Measurements from ENCODE around the gene COQ10A.
"Not testable (repeated sequence)": the region's sequence is repeated elsewhere in the genome, so short reads cannot be mapped to it uniquely, and the experiment has no call there.

Gene COQ10A

DNA sequence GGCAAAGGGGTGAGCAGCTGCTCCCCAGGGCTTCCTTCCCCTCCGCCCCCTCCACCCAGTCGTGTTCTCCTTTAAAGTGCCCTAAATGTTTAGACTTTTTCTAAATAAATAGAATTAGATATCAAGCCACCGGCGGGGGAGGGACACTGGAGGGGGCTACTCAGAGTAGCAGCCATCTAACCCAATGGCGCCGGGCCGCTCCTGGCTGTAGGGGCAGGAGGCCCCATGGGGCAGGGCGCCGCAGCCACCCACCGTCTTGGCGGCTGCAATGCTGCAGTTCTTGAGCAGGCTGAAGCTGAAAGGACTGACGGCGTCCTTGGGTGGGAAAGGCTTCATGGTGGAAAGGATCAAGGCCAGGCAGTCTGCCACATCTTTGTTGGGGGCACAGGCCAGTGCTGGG, 23.8 kb upstream of the COQ10A start:
- DNase-seq = no peak

DNA sequence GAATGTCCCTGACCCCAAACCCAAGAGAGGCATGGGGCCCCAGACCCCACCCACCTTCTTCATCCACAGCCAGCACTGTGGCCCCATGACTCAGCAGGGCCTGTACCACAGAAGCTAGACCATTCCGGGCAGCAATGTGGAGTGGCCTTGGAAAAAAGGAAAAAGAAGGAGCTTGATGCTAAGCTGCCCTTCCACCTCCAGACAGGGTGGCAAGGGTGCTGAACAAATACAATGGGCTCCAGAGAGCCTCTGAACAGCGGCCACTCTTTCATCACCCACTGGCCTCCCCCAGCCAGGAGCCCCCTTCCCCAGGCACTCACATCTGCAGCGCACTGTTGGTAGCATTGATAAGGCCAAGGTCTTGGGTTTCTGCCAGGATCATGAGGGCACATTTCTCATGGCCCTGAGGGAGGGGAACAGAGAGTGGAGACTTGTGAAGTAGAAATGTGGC, 23.0 kb upstream of the COQ10A start:
- DNase-seq = no peak

DNA sequence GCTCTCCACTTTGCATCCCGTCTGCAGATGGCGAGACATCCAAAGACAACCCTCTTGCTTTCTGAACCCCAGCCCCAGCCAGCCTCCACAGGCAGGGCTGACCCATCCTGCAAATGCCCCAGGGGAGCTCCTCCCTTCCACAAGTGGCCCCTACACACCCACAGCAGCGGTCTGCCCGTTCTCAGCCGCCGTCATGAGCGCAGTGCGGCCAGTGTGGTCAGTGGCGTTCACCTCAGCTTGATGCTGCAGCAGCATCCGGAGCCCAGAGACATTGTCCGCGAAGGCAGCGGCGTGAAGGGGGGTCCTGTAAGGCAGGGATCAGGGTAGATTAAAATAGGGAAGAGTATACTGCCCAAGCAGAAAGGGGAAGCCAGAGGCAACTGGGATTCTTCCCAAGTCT, 22.2 kb upstream of the COQ10A start:
- DNase-seq = no peak

DNA sequence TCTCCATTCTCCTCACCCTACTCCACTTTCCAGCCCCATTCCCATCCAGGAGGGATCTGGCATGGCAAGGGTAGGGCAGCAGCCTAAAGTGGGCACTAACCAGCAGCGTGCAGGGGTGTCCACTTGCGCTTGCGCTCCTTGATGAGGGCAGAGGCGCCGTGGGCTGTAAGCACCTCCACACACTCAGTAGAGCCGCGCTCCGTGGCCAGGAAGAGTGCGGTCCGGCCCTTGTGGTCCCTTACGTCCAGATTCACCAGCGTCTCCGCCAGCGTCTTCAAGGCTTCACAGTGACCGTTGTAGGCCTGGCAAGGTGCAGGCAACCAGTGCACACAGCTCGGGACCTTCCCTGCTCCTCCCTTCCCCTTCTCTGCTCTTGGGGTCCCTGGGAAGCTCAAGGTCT, 18.8 kb upstream of the COQ10A start:
- DNase-seq = no peak

DNA sequence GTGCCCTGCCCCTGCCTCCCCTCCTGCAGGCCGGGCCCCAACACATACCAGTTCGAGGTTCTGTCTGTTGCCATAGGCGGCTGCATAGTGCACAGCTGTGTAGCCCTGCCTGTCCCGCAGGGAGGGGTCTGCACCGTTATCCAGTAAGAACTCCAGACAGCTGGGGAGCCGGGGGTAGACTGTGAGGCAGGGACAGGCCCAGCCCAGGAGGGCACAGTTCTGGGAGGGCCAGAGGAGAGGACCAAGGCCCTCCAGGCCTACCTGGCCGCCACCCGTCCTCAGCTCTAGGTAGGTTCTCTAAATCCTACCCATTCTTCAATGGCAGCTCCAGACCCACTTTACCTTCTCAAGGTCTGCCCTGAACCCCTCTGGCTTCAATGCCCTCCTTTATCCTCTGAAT, 18.0 kb upstream of the COQ10A start:
- DNase-seq = no peak

DNA sequence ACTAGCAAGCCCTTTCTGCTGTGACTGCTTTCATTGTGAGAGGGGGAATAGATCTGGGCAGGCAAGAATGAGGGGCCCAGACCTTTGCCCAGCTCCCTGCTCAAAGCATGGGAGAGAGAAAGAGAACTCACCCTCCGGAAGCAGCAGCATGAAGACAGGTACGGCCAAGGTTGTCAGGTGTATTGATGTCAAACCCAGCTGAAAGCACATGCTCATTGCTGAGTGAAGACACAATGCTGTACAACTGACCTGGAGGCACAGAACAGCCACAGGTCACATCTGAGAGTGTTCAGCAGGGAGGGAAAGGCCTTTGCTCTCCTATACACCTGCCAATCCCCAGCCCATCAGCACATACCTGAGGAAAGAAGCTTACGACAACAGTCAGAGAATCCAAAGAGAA, 14.1 kb upstream of the COQ10A start:
- DNase-seq = no peak

DNA sequence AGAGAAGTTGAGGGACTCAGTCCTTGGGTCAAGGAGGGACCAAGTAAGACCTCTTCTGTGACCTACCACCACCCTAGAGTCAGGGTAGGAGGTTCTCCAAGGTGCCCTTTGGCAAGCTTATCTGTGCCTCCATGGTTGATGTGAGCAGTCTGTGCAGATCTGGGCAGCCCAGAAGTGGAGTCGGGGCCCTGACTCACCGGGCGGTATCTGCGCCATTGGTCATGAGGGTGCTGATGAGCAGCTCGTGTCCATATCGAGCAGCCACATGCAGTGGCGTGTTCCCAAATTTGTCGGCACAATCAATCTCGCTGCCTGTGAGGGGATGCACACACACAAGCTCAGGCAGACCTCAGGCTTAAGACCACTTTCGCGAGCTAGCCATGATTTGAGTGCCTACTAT, 13.7 kb upstream of the COQ10A start:
- no peak for DNase-seq

DNA sequence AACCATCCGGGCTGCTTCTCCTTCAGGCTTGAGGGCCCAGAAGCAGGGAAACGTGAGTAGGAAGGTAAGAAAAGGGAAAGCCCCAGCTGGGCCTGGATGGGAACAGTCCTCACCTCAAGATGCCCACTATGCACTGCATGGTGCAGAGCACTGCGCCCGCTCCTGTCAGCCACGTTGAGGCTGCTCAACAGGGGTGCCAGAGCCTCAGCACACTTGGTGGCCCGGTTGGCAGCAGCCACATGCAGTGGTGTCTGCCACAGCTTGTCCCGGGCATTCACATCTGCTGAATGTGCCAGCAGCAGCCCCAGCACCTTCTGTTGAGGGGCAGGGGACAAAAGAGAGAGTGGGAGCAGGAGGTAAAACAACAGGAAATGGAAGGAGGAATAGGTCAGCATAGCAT, 11.1 kb upstream of the COQ10A start:
- no peak for DNase-seq

DNA sequence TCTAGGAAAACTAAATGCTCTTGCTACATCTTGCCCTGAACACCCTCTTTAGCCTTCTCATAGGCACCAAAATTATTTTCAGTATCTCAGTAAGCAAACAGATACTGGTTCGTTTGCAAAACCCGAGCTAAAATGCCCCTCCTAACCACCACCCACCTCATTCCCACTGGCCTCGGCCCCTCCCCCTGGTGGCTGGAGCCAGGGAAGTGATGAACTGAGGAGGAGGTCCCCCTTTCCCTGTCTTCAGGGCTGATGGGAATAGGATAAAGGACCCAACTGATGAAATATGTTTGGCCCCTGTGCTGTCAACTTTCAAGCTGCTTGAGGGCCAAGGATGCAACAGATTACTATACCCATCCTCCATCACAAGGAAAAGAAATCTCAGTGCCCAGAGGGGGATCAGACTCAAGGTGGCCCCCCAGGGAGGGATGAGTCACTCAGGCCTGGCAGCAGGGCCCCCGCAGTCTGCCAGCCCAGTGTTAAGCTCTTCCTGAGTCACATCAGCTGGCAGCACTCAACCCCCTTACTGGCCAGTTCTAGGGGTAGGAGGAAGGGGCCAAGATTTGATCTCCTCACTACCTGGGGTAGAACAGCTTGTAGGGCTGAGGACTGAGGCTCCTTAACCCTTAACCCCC, 10.3 kb upstream of the COQ10A start:
- peak in 6 of 51 donors; percentile 7 to 73 (median 22) for DNase-seq

DNA sequence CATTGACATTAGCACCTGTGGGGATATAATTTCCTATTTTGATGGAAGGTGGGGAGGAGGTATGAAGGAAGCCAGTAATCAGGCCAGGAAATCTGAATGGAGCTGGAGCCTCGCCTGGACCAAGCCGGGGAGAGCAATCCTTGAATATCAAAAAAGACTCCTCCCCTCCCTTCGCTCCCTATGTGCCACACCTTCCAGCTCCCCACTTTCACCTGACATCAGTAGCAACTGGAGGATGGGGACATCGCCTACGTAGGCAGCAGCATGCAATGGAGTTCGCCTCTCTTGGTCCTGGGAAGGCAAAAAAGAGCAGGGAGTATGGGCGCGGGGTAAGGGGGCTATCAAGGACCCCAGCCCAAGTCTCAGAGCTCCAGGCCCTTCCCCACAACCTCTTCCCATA, 9.7 kb upstream of the COQ10A start:
- DNase-seq = no peak

DNA sequence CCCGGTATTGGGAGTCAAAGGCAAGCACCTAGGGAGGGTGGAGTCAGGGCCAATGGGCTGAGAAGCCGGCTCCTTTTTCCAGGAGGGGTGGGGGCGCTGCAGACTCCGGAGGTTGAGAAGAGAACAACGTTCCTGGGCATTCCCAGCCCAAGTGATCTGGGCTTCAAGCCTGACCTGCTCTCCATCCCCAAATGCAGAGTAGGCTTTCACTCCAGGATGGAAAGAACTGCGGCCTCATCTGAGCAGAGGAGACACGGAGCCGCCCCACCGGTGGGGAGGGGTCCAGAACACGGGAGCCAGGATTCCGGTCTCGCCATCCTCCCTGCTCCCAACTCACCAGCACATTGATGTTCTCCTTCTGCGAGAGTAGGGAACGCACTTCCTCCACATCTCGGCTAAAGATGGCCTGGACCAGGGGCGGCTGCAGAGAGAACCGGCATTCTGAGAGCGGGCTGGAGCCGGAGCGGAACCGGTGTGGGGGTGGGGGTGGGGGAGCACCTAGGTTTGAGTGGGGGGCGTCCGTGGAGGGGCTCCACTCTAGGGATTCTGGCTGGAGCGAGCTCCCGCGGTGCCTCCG, 9.2 kb upstream of the COQ10A start:
- peak in 10 of 51 donors; percentile 3 to 44 (median 22) for DNase-seq

DNA sequence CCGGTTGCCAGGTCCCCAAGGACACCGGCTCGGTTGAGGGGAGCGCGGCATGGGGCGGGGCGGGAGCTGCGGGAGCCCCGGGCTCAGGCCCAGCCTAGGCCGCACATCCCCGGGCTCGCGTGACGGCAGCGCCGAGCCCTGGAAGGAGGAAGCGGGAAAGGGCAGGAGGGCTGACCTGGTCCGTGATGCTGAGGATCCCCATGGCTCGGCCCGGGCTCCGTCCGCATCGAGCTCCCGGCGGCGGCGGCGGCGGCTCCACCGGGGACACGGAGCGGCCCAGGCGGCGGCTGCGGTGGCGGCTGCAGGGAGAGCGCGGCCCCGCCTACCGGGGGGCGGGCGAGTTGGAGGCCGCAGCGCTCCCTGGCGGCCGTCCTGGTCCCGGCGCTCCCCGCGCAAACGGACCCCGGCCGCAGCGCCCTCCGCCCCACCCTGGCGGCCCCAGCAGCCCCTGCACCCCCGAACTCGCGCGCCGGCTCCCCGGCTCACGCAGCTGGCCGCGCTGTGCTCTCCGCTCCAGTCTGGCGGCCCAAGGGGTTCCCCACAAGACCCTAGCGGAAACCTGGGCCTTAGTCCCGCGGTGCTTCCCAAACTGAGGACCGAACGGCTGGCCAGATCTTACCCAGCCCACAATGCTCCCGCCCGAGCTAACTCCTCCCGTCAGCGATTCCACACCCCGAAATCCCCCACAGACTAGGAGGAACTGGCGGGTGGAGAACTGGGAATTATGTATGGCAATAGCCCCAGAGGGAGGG, 8.5 kb upstream of the COQ10A start, which contains the start of gene ANKRD52:
Gene ANKRD52, minus strand, starts transcription at position 317 of the 752 bp plus-strand sequence. Its CDS starts 115 bp downstream, at position 202.
- peak in 50 of 51 donors; percentile 28 to 87 (median 63) for DNase-seq

DNA sequence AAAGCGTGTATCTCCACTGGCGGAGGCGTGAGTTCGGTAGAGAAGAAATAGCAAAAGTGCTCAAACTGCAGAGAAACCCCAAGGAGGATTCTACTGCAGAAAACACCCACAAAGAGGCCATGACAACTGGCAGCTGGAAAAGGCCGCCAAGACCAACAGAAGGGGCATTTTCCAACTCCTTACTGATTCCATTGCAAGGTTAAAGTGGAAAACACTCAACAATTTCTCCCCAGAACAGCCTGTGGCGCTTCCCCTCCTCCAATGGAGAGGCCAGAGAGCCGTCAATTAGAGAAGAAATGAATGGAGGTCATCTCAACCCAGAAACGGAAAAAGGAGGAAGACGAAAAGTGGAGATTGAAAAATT, 7.9 kb upstream of the COQ10A start:
- no peak for DNase-seq

DNA sequence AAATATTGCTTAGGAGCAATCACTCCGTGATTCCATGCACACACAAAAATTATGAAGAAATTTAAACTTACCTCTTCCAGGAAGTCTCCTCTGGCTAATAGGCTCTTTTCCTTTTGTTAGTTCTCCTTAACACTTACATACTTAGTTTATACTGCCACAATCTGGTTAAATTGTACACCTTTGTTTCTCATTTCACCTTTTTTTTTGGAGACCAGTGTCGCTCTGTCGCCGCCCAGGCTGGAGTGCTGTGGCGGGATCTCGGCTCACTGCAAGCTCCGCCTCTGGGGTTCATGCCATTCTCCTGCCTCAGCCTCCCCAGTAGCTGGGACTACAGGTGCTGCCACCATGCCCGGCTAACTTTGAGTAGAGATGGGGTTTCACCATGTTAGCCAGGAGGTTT, 6.4 kb upstream of the COQ10A start:
- DNase-seq = no peak

DNA sequence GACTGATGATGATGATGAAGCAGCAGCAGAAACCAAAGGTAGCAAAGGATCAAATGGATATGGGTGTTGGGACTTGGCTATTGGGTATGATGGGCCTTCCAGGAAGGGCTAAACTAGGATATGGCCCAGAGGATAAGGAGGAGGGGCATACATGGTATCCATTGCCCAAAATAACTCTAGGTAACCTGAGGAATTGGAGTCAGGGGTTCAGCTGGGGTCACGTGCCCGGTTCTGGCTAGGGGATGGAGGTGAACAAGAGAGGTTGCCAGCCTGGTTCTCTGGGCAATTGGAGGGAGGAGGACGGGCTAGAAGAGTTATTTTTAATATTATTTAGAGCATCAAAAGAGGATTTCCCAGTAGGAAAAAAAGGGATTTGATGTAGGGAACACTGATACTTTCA, 5.8 kb upstream of the COQ10A start:
- DNase-seq = no peak

DNA sequence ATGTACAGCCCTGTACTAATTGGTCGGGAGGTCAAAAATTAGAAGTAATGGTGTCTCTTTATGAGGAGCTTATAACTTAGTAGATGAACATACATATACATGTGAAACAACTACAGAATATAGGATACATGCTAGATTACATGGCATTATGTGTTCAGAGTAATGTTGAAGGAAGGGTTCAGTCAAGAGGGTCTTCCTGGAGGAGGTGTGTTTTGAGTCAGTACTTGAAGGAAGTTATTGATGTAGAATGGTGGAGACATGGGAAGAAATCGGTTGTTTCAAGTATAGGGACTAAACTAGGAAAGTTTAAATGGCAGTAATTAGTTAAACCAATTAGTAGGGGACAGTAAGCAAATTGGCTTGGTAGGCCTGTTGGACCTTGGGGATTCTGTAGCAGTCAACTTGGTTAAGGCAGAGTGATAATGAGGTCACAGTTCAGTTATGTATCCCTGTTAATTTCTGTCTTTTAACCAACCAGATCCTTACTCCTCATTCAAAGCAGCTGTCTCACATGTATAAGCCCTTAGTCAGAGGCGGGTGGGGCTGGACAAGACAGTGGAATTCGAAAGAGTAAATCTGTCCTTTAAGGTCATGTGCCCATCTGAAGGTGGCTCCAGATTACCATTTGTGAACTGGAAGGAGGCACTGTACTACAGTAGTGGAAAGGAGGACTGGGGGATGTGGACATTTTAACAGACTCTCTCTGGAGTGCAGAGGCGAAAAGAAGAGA, 5.1 kb upstream of the COQ10A start:
- no peak for DNase-seq

DNA sequence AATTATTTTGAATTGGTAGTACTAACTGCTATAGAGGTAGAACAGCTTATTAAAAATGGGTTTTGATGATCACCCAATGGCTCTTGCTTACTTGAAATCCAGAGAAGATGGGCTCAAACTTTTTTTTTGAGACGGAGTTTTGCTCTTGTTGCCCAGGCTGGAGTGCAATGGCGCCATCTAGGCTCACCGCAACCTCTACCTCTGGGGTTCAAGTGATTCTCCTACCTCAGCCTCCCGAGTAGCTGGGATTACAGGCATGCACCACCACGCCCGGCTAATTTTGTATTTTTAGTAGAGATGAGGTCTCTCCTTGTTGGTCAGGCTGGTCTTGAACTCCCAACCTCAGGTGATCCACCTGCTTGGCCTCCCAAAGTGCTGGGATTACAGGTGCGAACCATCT, 3.8 kb upstream of the COQ10A start:
- DNase-seq = not testable (repeated sequence)

DNA sequence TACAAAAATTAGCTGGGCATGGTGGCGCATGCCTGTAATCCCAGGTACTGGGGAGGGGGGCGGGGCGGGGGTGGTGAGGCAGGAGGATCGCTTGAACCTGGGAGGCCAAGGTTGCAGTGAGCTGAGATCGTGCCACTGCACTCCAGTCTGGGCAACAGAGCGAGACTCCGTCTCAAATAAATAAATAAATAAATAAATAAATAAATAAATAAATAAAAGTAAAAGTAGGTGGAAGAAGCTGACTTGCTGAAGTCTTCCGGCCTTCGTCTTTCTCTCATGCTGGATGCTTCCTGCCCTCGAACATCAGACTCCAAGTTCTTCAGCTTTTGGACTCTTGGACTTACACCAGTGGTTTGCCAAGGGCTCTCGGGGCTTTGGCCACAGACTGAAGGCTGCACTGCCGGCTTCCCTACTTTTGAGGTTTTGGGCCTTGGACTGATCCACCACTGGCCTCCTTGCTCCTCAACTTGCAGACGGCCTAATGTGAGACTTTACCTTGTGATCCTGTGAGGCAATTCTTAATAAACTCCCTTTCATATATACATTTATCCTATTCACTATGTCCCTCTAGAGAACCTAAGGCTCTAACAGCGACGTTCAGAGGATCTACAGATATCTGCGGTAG, 562 bp upstream of the COQ10A start:
- DNase-seq = peak in 2 of 51 donors; percentile 9 to 51

DNA sequence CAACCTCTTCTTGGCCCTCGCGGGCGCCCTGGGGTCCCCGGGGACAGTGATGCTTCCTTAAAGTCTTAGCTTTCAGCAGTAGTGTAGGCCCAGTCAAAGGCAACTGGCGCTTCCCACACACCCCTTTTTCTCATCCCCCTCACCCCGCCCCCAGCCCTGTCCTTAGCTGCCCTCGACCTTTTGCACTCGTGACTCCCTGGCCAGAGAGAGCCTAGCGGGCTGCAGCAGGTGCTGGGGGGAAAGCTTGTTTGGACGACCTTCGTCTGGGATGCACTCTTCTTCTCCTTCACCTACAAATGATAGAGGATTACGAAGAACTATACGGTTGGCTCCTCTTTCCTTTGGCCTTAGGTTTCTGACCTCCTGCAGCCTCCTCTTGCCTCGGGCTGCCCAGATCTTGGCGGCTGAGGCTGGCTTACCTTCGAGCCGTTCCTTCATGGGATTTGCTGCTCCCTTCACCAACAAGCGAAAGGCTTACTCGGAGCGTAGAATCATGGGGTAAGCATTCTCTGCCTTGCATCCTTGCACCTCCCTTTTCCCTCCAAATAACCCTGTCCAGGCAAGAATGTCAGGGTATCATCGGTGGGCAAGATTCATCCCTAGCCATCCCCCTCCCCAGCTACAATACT, 815 bp downstream of the COQ10A start:
- peak in 7 of 51 donors; percentile 31 to 49 (median 38) for DNase-seq

DNA sequence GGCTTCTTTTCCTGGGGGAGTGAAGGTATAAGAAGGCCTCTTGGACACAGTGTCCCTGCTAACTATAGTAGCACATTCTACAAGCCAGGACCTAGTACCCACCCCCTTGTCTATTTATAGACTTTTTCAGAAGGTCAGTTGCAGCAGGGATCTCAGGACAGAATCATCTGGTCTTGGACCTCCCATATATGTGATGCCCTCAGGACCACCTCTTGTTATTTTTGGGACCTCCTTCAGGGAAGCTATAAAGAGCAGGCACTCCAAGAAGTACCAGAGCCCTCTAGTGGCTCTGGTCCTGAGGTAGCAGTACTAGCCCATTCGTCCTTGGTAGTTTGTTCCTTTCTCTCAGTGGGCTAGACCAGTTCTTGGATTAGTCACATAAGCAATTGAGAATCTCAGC, 4.3 kb downstream of the COQ10A start:
- no peak for DNase-seq

DNA sequence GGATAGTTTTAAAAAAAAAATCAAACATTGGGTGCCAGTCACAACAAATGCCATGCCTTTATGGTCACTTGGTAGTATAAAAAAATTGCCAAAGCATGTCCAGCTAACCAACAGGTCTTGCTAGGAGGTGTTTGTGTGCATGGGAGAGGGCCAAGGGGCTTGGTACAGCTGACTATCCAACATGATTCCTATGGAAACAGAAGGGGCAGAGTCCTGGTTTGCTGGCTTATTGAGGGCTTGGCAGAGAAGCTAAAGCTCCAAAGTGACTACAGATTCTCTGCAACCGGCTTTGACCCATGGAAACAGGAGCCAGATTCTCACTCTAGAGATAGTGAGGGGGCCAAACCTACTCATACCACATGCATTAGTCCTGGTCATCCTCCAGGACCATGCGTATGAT, 5.7 kb downstream of the COQ10A start:
- DNase-seq = not testable (repeated sequence)
